H9 (cell line): ENCODE results near the gene S100P. TPM values are rescaled to one million over a fixed set of nuclear protein-coding genes. Genes with fewer than 3 reads are reported as not detected.

ENCODE experiments used
- DNase-seq: peaks from one replicate; pipeline ENCODE4 v3.0.0-alpha.2; 2017
- H2AFZ ChIP-seq: one replicate; pipeline ENCODE4 v1.6.1; 2013; ENCODE audit warnings: mild to moderate bottlenecking, low read length, control low read depth, moderate library complexity
- H2AK5ac ChIP-seq: 2 replicates; pipeline ENCODE4 v1.6.1; 2013; ENCODE audit warnings: low read length, control low read depth, mixed read lengths; ENCODE audit not compliant: insufficient read length
- H2BK120ac ChIP-seq: one replicate; pipeline ENCODE4 v1.6.1; 2013; ENCODE audit warnings: low read depth, mild to moderate bottlenecking, low read length, control low read depth, inconsistent platforms; ENCODE audit not compliant: poor library complexity, severe bottlenecking
- H2BK12ac ChIP-seq: 2 replicates; pipeline ENCODE4 v1.6.1; 2013; ENCODE audit warnings: low read length, control low read depth, mixed read lengths, low read depth; ENCODE audit not compliant: insufficient read length
- H2BK15ac ChIP-seq: 2 replicates; pipeline ENCODE4 v1.6.1; 2013; ENCODE audit warnings: low read depth, low read length, control low read depth
- H2BK20ac ChIP-seq: one replicate; pipeline ENCODE4 v1.6.1; 2013; ENCODE audit warnings: low read depth, mild to moderate bottlenecking, low read length, control low read depth, inconsistent platforms; ENCODE audit not compliant: poor library complexity, severe bottlenecking
- H2BK5ac ChIP-seq: 2 replicates; pipeline ENCODE4 v1.6.1; 2013; ENCODE audit warnings: low read length, control low read depth, mixed read lengths; ENCODE audit not compliant: insufficient read length
- H3K14ac ChIP-seq: 2 replicates; pipeline ENCODE4 v1.6.1; 2013; ENCODE audit warnings: low read length, control low read depth; ENCODE audit not compliant: insufficient read depth
- H3K18ac ChIP-seq: 2 replicates; pipeline ENCODE4 v1.6.1; 2013; ENCODE audit warnings: low read depth, mild to moderate bottlenecking, mixed read lengths, low read length, control low read depth; ENCODE audit not compliant: insufficient read length
- H3K23ac ChIP-seq: 2 replicates; pipeline ENCODE4 v1.6.1; 2013; ENCODE audit warnings: low read length, control low read depth, mixed read lengths, low read depth; ENCODE audit not compliant: insufficient read length
- H3K23me2 ChIP-seq: 2 replicates; pipeline ENCODE4 v1.6.1; 2013; ENCODE audit warnings: low read depth, mild to moderate bottlenecking, mixed read lengths, low read length, control low read depth; ENCODE audit not compliant: insufficient read length, poor library complexity, severe bottlenecking
- H3K27ac ChIP-seq: 2 replicates; pipeline ENCODE4 v1.5.1; 2013; ENCODE audit warnings: low read length, control low read depth, mixed read lengths, low read depth; ENCODE audit not compliant: insufficient read length
- H3K27me3 ChIP-seq: 2 replicates; pipeline ENCODE4 v1.6.1; 2013; ENCODE audit warnings: low read length, control low read depth, inconsistent platforms; ENCODE audit not compliant: insufficient read depth
- H3K4ac ChIP-seq: 2 replicates; pipeline ENCODE4 v1.6.1; 2013; ENCODE audit warnings: low read depth, mild to moderate bottlenecking, control low read depth, inconsistent platforms, low read length, moderate library complexity
- H3K4me1 ChIP-seq: 2 replicates; pipeline ENCODE4 v1.6.1; 2013; ENCODE audit warnings: low read length, control low read depth, inconsistent platforms; ENCODE audit not compliant: insufficient read depth
- H3K4me2 ChIP-seq: 2 replicates; pipeline ENCODE4 v1.6.1; 2013; ENCODE audit warnings: low read length, control low read depth, mixed read lengths; ENCODE audit not compliant: insufficient read length, insufficient read depth
- H3K56ac ChIP-seq: 2 replicates; pipeline ENCODE4 v1.6.1; 2013; ENCODE audit warnings: low read depth, mild to moderate bottlenecking, mixed read lengths, low read length, control low read depth; ENCODE audit not compliant: insufficient read length
- H3K79me1 ChIP-seq: 2 replicates; pipeline ENCODE4 v1.6.1; 2013; ENCODE audit warnings: low read depth, mild to moderate bottlenecking, moderate library complexity, low read length, control low read depth, inconsistent platforms; ENCODE audit not compliant: insufficient read depth, poor library complexity, severe bottlenecking
- H3K79me2 ChIP-seq: 2 replicates; pipeline ENCODE4 v1.6.1; 2013; ENCODE audit warnings: low read length, control low read depth, inconsistent platforms; ENCODE audit not compliant: insufficient read depth
- H3K9ac ChIP-seq: 2 replicates; pipeline ENCODE4 v1.6.1; 2013; ENCODE audit warnings: low read length, control low read depth, mixed read lengths; ENCODE audit not compliant: insufficient read length; ENCODE audit errors: extremely low read depth
- H3K9me3 ChIP-seq: one replicate; pipeline ENCODE4 v1.6.1; 2013; ENCODE audit warnings: low read depth, low read length, inconsistent platforms; ENCODE audit not compliant: control insufficient read depth
- H3T11ph ChIP-seq: one replicate; pipeline ENCODE4 v1.6.1; 2013; ENCODE audit warnings: mild to moderate bottlenecking, low read length, control low read depth, inconsistent platforms
- H4K20me1 ChIP-seq: one replicate; pipeline ENCODE4 v1.6.1; 2013; ENCODE audit not compliant: control insufficient read depth, insufficient read length, insufficient read depth
- H4K5ac ChIP-seq: 2 replicates; pipeline ENCODE4 v1.6.1; 2013; ENCODE audit warnings: low read depth, mild to moderate bottlenecking, mixed read lengths, low read length, control low read depth; ENCODE audit not compliant: insufficient read length
- H4K8ac ChIP-seq: replicated peaks from 2 replicates; pipeline ENCODE4 v1.6.1; 2013; ENCODE audit warnings: low read length, control low read depth, mixed read lengths, low read depth; ENCODE audit not compliant: insufficient read length
- H4K91ac ChIP-seq: 2 replicates; pipeline ENCODE4 v1.6.1; 2013; ENCODE audit warnings: low read depth, mild to moderate bottlenecking, moderate library complexity, mixed read lengths, low read length, control low read depth; ENCODE audit not compliant: insufficient read length
- H3K27ac Mint-ChIP-seq, 3 experiments: 2 replicates in 2 of 3; 3 replicates in 1 of 3; pipeline ENCODE4 v1.8.0; 2020 to 2021; ENCODE audit warnings: mixed read lengths in 3 of 3, mild to moderate bottlenecking in 1 of 3, moderate library complexity in 1 of 3
- H3K27me3 Mint-ChIP-seq: 2 replicates; pipeline ENCODE4 v1.8.0; 2021; ENCODE audit warnings: low read depth, mild to moderate bottlenecking, moderate library complexity, mixed read lengths
- H3K36me3 Mint-ChIP-seq, 3 experiments: 2 replicates in 2 of 3; 3 replicates in 1 of 3; pipeline ENCODE4 v1.8.0; 2020 to 2021; ENCODE audit warnings: low read depth in 3 of 3, mixed read lengths in 3 of 3; ENCODE audit not compliant: insufficient read depth in 1 of 3
- H3K4me1 Mint-ChIP-seq, 2 experiments: 2 replicates each; pipeline ENCODE4 v1.8.0; 2020; ENCODE audit warnings: mixed read lengths in 2 of 2
- H3K4me3 Mint-ChIP-seq, 2 experiments: 2 replicates in 1 of 2; 3 replicates in 1 of 2; pipeline ENCODE4 v1.8.0; 2020 to 2021; ENCODE audit warnings: mild to moderate bottlenecking in 2 of 2, mixed read lengths in 2 of 2, moderate library complexity in 1 of 2
- H3K9me3 Mint-ChIP-seq, 2 experiments: 2 replicates in 1 of 2; 3 replicates in 1 of 2; pipeline ENCODE4 v1.8.0; 2020; ENCODE audit warnings: mild to moderate bottlenecking in 2 of 2, mixed read lengths in 2 of 2, moderate library complexity in 1 of 2
- WGBS: extraction: QIAGEN DNeasy Blood & Tissue Kit; methylation state at CpG from one replicate; pipeline ENCODE4 v1.1.7; 2013; ENCODE audit warnings: missing lambda C conversion rate, low lambda C conversion rate, mixed read lengths; ENCODE audit not compliant: insufficient read length; ENCODE audit errors: extremely low coverage; 5-methylcytosine and 5-hydroxymethylcytosine counted together
- total RNA-seq: library from RNA; stranded (reverse); gene quantifications from 2 replicates; pipeline ENCODE4 v1.2.1, GENCODE V29; 2021
- TF ChIP-seq, protein P1 (sequence below): fragments of 200-600 bp; sonication (generic); conservative IDR thresholded peaks from 3 replicates; pipeline ENCODE4 v1.8.0; 2021; ENCODE audit warnings: antibody characterized with exemption, mild to moderate bottlenecking

The S100P gene
- total RNA-seq, 1 experiment from 2014 or later: not detected

DNA sequence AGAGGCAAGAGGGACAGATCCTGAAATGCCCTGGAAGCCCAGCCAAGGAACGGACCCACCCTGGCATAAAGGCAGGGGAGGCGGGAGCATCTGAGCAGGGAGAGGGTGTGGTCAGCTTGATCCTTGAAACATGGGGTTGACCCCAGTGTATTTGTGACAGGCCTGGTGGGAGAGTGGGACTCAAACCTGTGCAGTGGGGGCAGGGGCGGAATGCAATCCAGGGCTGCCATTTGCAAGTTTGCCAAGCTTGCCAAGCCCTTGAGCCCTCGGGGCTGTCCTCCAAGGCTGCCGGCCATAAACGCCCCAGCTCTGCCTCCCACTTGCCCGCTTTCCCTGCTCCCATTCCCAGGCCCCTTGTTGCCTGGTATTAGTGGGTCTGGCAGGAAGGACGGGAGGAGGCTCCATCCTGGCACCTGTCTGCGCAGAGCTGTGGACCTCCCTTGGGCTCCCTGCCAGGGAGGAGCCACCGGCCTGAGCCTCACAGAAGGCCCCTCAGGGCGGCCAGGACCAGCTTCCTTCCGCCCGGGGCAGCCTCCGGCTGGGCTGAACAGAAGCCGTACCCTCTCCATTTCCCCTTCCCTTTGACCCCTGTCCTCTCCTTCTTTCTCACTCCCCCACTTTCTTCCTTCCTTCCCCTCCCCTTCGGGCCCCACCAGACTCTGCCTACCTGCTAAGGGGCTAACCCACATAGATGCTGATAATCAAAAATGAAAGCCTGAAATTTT, 661 bp downstream of the S100P start:
- Histone ChIP-seq H3K23me2 (no peaks in the 10 kb centered on the region), H3T11ph (no peak overlapping the region), H2BK5ac (no peak overlapping the region), H2AK5ac (no peak overlapping the region), H3K79me1 (no peaks in the 10 kb centered on the region), H3K79me2 (no peaks in the 10 kb centered on the region), H2BK120ac (no peak overlapping the region), H3K27me3 (no peaks in the 10 kb centered on the region), H2BK20ac (no peak overlapping the region), H3K27ac (no peak overlapping the region), H3K9ac (no peak overlapping the region), H3K4me2 (no peak overlapping the region), H3K4me1 (no peaks in the 10 kb centered on the region; the same call in 1 of the 2 replicates), H3K9me3 (no peaks in the 10 kb centered on the region), H3K23ac (no peak overlapping the region), H2BK15ac (no peak overlapping the region), H3K4ac (no peak overlapping the region), H3K56ac (no peak overlapping the region), H4K20me1 (no peaks in the 10 kb centered on the region), H4K8ac (no peak overlapping the region), H3K18ac (no peak overlapping the region), H4K5ac (no peak overlapping the region), H2BK12ac (no peak overlapping the region), H4K91ac (no peak overlapping the region), H2AFZ (no peak overlapping the region), H3K14ac (no peak overlapping the region; the same call in 1 of the 2 replicates)
- peaks cover 5 to 25% of the 10 kb centered on the region in 2 experiments for H3K4me1 Mint-ChIP-seq
- TF ChIP-seq, protein P1, sequence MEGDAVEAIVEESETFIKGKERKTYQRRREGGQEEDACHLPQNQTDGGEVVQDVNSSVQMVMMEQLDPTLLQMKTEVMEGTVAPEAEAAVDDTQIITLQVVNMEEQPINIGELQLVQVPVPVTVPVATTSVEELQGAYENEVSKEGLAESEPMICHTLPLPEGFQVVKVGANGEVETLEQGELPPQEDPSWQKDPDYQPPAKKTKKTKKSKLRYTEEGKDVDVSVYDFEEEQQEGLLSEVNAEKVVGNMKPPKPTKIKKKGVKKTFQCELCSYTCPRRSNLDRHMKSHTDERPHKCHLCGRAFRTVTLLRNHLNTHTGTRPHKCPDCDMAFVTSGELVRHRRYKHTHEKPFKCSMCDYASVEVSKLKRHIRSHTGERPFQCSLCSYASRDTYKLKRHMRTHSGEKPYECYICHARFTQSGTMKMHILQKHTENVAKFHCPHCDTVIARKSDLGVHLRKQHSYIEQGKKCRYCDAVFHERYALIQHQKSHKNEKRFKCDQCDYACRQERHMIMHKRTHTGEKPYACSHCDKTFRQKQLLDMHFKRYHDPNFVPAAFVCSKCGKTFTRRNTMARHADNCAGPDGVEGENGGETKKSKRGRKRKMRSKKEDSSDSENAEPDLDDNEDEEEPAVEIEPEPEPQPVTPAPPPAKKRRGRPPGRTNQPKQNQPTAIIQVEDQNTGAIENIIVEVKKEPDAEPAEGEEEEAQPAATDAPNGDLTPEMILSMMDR: no peak
- H3K36me3 Mint-ChIP-seq: no peaks in the 10 kb centered on the region; a peak in 1 of 7 replicates
- no CpG with 5 or more reads among the region's 16 CpGs for WGBS
- peak overlapping the region in 2 of 3 experiments; percentile 13 to 44; a peak in 1 of 7 replicates for H3K27ac Mint-ChIP-seq
- no peaks in the 10 kb centered on the region for H3K27me3 Mint-ChIP-seq
- H3K9me3 Mint-ChIP-seq: no peaks in the 10 kb centered on the region
- no peak for DNase-seq
- H3K4me3 Mint-ChIP-seq: no peak overlapping the region
